ENCODE results near the gene RNF17. TPM values are rescaled to one million over a fixed set of nuclear protein-coding genes. Genes with fewer than 3 reads are reported as not detected.

The RNF17 gene
- total RNA-seq, 1 experiment from 2014 or later, result not detected

GRCh38 chr13:24741791-24742190, 22.2 kb upstream of the RNF17 start (continued):
- TF ChIP-seq ZBTB33 (IDR thresholded peaks at IDR 0.05; ENCODE audit: extremely low read depth, insufficient replicate concordance, low read length) (no peak), TCF7L2 (IDR thresholded peaks at IDR 0.05; ENCODE audit: borderline replicate concordance, extremely low read depth, insufficient read depth, insufficient read length) (no peak), ATF3 (IDR thresholded peaks at IDR 0.05) (no peak)

GRCh38 chr13:24742294-24742693, 21.7 kb upstream of the RNF17 start:
- no TSS peak for BruUV-seq (replicated peaks)
- Histone ChIP-seq H3K27me3 (ENCODE audit: insufficient read depth, low read length) (no peaks in the 10 kb centered on the region), H3K4me2 (ENCODE audit: low read length) (no peak overlapping the region), H3K9me2 (ENCODE audit: insufficient read depth) (no peaks in the 10 kb centered on the region), H2AFZ (ENCODE audit: low read depth, low read length, poor library complexity, severe bottlenecking) (no peak overlapping the region), H3K4me3 (replicated peaks in 1 of 2; ENCODE audit: low read depth in 1 of 2, low read length in 2 of 2) (no peak overlapping the region), H3K9me3 (ENCODE audit: control insufficient read depth in 1 of 2, insufficient read depth in 1 of 2, low read depth in 1 of 2, low read length in 2 of 2) (no peaks in the 10 kb centered on the region), H3K4me1 (ENCODE audit: control insufficient read depth in 1 of 2, insufficient read depth in 2 of 2, low read length in 2 of 2) (peaks cover 0 to 7% of the 10 kb centered on the region in 2 experiments; a peak in 1 of 4 replicates), H3K9ac (ENCODE audit: low read length) (no peak overlapping the region), H3K36me3 (ENCODE audit: control insufficient read depth in 1 of 2, insufficient read depth in 2 of 2, low read length in 2 of 2) (no peaks in the 10 kb centered on the region), H3K79me2 (ENCODE audit: insufficient read depth, low read length) (no peaks in the 10 kb centered on the region), H3K27ac (ENCODE audit: low read depth, low read length) (no peak overlapping the region), H4K20me1 (ENCODE audit: insufficient read depth) (no peaks in the 10 kb centered on the region)
- TF ChIP-seq EZH2phosphoT487 (IDR thresholded peaks at IDR 0.05; ENCODE audit: borderline replicate concordance) (no peak), TCF7L2 (IDR thresholded peaks at IDR 0.05; ENCODE audit: borderline replicate concordance, extremely low read depth, insufficient read depth, insufficient read length) (no peak), CTCF (IDR thresholded peaks at IDR 0.05 in 2 of 3, conservative IDR thresholded peaks at IDR 0.05 in 1 of 3; ENCODE audit: borderline replicate concordance in 1 of 3, insufficient read depth in 1 of 3, low read depth in 2 of 3, low read length in 2 of 3) (no peak), POLR2AphosphoS5 (IDR thresholded peaks at IDR 0.05; ENCODE audit: low read depth, low read length) (no peak)
- CTCF ChIA-PET, result interaction anchor here (0.7 kb wide), 1 partner anchor 13 kb away, joined by 3 read pairs; no protein-coding TSS in a partner anchor
- RAD21 ChIA-PET (ENCODE audit: low non-redundant PET in 1 of 2, low total read pairs in 2 of 2, uncharacterized antibody in 2 of 2, unreplicated experiment in 2 of 2), result no interaction called here
- no peak for ATAC-seq
- intact Hi-C loops (cut with micrococcal nuclease), result no loop called here
- POLR2A ChIA-PET, result no interaction called here
- DNase-seq (ENCODE audit: low read depth, low spot score), result no peak
